Measurements from ENCODE around the gene CLPTM1. TPM values are rescaled to one million over a fixed set of nuclear protein-coding genes. Genes with fewer than 3 reads are reported as not detected.

The CLPTM1 gene
- polyA plus RNA-seq, 1 donor from 2014 or later = 15.3 TPM

DNA sequence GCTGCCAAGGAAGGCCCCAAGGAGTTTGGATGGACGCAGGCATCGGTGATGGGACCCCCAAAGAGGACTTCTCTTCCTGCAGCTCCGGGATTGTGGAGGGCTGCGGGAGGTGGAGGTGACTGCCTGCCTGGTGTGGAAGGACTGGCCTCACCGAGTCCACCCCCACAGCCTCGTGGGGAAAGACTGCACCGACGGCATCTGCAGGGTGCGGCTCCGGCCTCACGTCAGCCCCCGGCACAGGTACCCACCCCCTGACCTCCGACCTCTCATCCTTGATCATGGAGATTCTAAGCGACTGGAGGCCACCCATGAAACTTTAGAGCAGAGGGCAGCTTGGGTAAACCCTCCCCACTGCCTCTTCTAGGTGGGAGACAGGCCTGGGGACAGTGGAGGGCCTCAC lies 66.8 kb downstream of the CLPTM1 start:
- H2AFZ ChIP-seq (ENCODE audit: low read depth, low read length) = no peak overlapping the region
- H3K9me2 ChIP-seq (ENCODE audit: insufficient read depth, low read length) = no peaks in the 10 kb centered on the region
- TF ChIP-seq EP300 (conservative IDR thresholded peaks at IDR 0.05; ENCODE audit: poor library complexity, severe bottlenecking) (no peak), SMC3 (conservative IDR thresholded peaks at IDR 0.05; ENCODE audit: poor library complexity) (no peak), EZH2 (IDR thresholded peaks at IDR 0.05; ENCODE audit: borderline replicate concordance, insufficient read depth, low read length, poor library complexity, severe bottlenecking) (no peak), MXI1 (conservative IDR thresholded peaks at IDR 0.05; ENCODE audit: poor library complexity, severe bottlenecking) (no peak), RAD21 (conservative IDR thresholded peaks at IDR 0.05) (no peak), POLR2AphosphoS5 (IDR thresholded peaks at IDR 0.05) (no peak), TAF1 (IDR thresholded peaks at IDR 0.05; ENCODE audit: low read depth) (no peak)
- TF ChIP-seq, protein P1, sequence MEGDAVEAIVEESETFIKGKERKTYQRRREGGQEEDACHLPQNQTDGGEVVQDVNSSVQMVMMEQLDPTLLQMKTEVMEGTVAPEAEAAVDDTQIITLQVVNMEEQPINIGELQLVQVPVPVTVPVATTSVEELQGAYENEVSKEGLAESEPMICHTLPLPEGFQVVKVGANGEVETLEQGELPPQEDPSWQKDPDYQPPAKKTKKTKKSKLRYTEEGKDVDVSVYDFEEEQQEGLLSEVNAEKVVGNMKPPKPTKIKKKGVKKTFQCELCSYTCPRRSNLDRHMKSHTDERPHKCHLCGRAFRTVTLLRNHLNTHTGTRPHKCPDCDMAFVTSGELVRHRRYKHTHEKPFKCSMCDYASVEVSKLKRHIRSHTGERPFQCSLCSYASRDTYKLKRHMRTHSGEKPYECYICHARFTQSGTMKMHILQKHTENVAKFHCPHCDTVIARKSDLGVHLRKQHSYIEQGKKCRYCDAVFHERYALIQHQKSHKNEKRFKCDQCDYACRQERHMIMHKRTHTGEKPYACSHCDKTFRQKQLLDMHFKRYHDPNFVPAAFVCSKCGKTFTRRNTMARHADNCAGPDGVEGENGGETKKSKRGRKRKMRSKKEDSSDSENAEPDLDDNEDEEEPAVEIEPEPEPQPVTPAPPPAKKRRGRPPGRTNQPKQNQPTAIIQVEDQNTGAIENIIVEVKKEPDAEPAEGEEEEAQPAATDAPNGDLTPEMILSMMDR (IDR thresholded peaks at IDR 0.05; ENCODE audit: poor library complexity, severe bottlenecking) = no peak
- TF ChIP-seq, protein P2, sequence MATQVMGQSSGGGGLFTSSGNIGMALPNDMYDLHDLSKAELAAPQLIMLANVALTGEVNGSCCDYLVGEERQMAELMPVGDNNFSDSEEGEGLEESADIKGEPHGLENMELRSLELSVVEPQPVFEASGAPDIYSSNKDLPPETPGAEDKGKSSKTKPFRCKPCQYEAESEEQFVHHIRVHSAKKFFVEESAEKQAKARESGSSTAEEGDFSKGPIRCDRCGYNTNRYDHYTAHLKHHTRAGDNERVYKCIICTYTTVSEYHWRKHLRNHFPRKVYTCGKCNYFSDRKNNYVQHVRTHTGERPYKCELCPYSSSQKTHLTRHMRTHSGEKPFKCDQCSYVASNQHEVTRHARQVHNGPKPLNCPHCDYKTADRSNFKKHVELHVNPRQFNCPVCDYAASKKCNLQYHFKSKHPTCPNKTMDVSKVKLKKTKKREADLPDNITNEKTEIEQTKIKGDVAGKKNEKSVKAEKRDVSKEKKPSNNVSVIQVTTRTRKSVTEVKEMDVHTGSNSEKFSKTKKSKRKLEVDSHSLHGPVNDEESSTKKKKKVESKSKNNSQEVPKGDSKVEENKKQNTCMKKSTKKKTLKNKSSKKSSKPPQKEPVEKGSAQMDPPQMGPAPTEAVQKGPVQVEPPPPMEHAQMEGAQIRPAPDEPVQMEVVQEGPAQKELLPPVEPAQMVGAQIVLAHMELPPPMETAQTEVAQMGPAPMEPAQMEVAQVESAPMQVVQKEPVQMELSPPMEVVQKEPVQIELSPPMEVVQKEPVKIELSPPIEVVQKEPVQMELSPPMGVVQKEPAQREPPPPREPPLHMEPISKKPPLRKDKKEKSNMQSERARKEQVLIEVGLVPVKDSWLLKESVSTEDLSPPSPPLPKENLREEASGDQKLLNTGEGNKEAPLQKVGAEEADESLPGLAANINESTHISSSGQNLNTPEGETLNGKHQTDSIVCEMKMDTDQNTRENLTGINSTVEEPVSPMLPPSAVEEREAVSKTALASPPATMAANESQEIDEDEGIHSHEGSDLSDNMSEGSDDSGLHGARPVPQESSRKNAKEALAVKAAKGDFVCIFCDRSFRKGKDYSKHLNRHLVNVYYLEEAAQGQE (IDR thresholded peaks at IDR 0.05; ENCODE audit: borderline replicate concordance) = no peak
- H3K36me3 ChIP-seq (ENCODE audit: insufficient read depth, low read length) = no peaks in the 10 kb centered on the region
- no peaks in the 10 kb centered on the region for H3K79me2 ChIP-seq (replicated peaks; ENCODE audit: insufficient read depth, low read length)
- no peaks in the 10 kb centered on the region for H3K9me3 ChIP-seq (ENCODE audit: low read length)
- no peaks in the 10 kb centered on the region for H4K20me1 ChIP-seq (ENCODE audit: insufficient read depth)
- no peak overlapping the region for H3K27ac ChIP-seq (ENCODE audit: low read length)
- no peaks in the 10 kb centered on the region for H3K27me3 ChIP-seq (ENCODE audit: insufficient read depth, low read depth, low read length)
- H3K9ac ChIP-seq (ENCODE audit: low read length) = no peak overlapping the region
- no peaks in the 10 kb centered on the region for H3F3A ChIP-seq (ENCODE audit: insufficient read depth, low read length, poor library complexity, severe bottlenecking)
- no peak overlapping the region for H3K4me2 ChIP-seq (ENCODE audit: low read length)
- H3K4me3 ChIP-seq (ENCODE audit: low read length) = no peak overlapping the region

DNA sequence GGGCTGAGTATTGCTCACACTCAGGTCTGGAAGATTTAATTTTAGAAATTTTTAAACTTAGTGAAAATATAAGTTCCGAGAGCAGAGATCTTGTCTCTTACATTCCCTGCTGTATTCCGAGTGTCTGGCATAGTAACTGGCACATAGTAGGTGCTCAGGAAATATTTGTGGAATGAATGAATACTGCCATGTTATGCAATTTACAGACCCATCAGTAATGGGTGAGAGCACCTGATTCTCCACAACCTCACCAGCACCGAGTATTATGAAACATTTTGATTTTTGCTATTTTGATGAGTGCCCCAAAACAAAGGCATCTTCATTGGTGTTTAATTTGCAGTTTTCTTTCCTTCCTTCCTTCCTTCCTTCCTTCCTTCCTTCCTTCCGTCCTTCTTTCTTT lies 67.9 kb downstream of the CLPTM1 start:
- TF ChIP-seq, protein P2 (IDR thresholded peaks at IDR 0.05; ENCODE audit: borderline replicate concordance) = no peak
- TF ChIP-seq MXI1 (conservative IDR thresholded peaks at IDR 0.05; ENCODE audit: poor library complexity, severe bottlenecking) = no peak
- TF ChIP-seq, protein P1 (IDR thresholded peaks at IDR 0.05; ENCODE audit: poor library complexity, severe bottlenecking) = no peak
- TF ChIP-seq SMC3 (conservative IDR thresholded peaks at IDR 0.05; ENCODE audit: poor library complexity) = no peak
- TF ChIP-seq TAF1 (IDR thresholded peaks at IDR 0.05; ENCODE audit: low read depth) = no peak
- TF ChIP-seq EP300 (conservative IDR thresholded peaks at IDR 0.05; ENCODE audit: poor library complexity, severe bottlenecking) = no peak
- no peak for TF ChIP-seq RAD21 (conservative IDR thresholded peaks at IDR 0.05)
- TF ChIP-seq EZH2 (IDR thresholded peaks at IDR 0.05; ENCODE audit: borderline replicate concordance, insufficient read depth, low read length, poor library complexity, severe bottlenecking) = no peak
- TF ChIP-seq POLR2AphosphoS5 (IDR thresholded peaks at IDR 0.05) = no peak
- no peak overlapping the region for H3K27ac ChIP-seq (ENCODE audit: low read length)
- no peak overlapping the region for H3K4me2 ChIP-seq (ENCODE audit: low read length)
- no peaks in the 10 kb centered on the region for H3K9me2 ChIP-seq (ENCODE audit: insufficient read depth, low read length)
- no peaks in the 10 kb centered on the region for H3K36me3 ChIP-seq (ENCODE audit: insufficient read depth, low read length)
- no peak overlapping the region for H2AFZ ChIP-seq (ENCODE audit: low read depth, low read length)
- no peaks in the 10 kb centered on the region for H3K27me3 ChIP-seq (ENCODE audit: insufficient read depth, low read depth, low read length)
- H3K79me2 ChIP-seq (replicated peaks; ENCODE audit: insufficient read depth, low read length) = no peaks in the 10 kb centered on the region
- H3K9ac ChIP-seq (ENCODE audit: low read length) = no peak overlapping the region
- no peaks in the 10 kb centered on the region for H4K20me1 ChIP-seq (ENCODE audit: insufficient read depth)
- H3K4me3 ChIP-seq (ENCODE audit: low read length) = no peak overlapping the region
- no peaks in the 10 kb centered on the region for H3K9me3 ChIP-seq (ENCODE audit: low read length)
- no peaks in the 10 kb centered on the region for H3F3A ChIP-seq (ENCODE audit: insufficient read depth, low read length, poor library complexity, severe bottlenecking)
